Natural killer cell (primary cell): Measurements from ENCODE around the gene ADH4. TPM values are rescaled to one million over a fixed set of nuclear protein-coding genes. Genes with fewer than 3 reads are reported as not detected.
"Not testable (repeated sequence)": the region's sequence is repeated elsewhere in the genome, so short reads cannot be mapped to it uniquely, and the experiment has no call there.

Source experiments
- ATAC-seq, 3 donors: fragments of 150-1000 bp in 2 of 3; fragments of 200-7000 bp in 1 of 3; cut with Tn5 transposase; 1 replicate in 1 of 3; 2 replicates in 2 of 3; pipeline ENCODE4 v1.10.0; 2021; ENCODE audit warnings: mild to moderate bottlenecking in 2 of 3, moderate library complexity in 2 of 3
- DNase-seq, 2 donors: peaks; one replicate each; pipeline versions ENCODE4 v3.0.0 to v3.0.0-alpha.2; 2013 to 2021; ENCODE audit warnings: mixed read lengths in 1 of 2
- H3K27ac ChIP-seq: one replicate; pipeline ENCODE4 v1.5.1; 2013; ENCODE audit warnings: mild to moderate bottlenecking, low read length
- H3K27me3 ChIP-seq: one replicate; pipeline ENCODE4 v1.6.1; 2013; ENCODE audit warnings: low read length; ENCODE audit not compliant: control insufficient read depth, insufficient read depth
- H3K36me3 ChIP-seq: one replicate; pipeline ENCODE4 v1.6.1; 2013; ENCODE audit warnings: low read length; ENCODE audit not compliant: control insufficient read depth, insufficient read depth
- H3K4me1 ChIP-seq: one replicate; pipeline ENCODE4 v1.6.1; 2013; ENCODE audit warnings: low read length; ENCODE audit not compliant: control insufficient read depth, insufficient read depth
- H3K4me3 ChIP-seq: one replicate; pipeline ENCODE4 v1.5.1; 2013; ENCODE audit warnings: low read length
- H3K9me3 ChIP-seq: one replicate; pipeline ENCODE4 v1.6.1; 2013; ENCODE audit warnings: low read length; ENCODE audit not compliant: control insufficient read depth, insufficient read depth
- H3K27ac Mint-ChIP-seq, 2 donors: one replicate each; pipeline ENCODE4 v1.8.0; 2022; ENCODE audit warnings: mild to moderate bottlenecking in 2 of 2, mixed read lengths in 2 of 2, moderate library complexity in 1 of 2
- H3K27me3 Mint-ChIP-seq, 2 donors: one replicate each; pipeline ENCODE4 v1.8.0; 2022; ENCODE audit warnings: low read depth in 2 of 2, mixed read lengths in 2 of 2
- H3K36me3 Mint-ChIP-seq: one replicate; pipeline ENCODE4 v1.8.0; 2022; ENCODE audit warnings: mixed read lengths
- H3K4me1 Mint-ChIP-seq, 2 donors: one replicate each; pipeline ENCODE4 v1.8.0; 2022; ENCODE audit warnings: mixed read lengths in 2 of 2
- H3K4me3 Mint-ChIP-seq: one replicate; pipeline ENCODE4 v1.8.0; 2022; ENCODE audit warnings: mild to moderate bottlenecking, moderate library complexity, mixed read lengths
- H3K9me3 Mint-ChIP-seq, 2 donors: one replicate each; pipeline ENCODE4 v1.8.0; 2022; ENCODE audit warnings: mixed read lengths in 2 of 2
- CTCF ChIP-seq: fragments of 200-600 bp; IDR thresholded peaks from one replicate; pipeline ENCODE4 v1.8.0; 2022; ENCODE audit warnings: antibody characterized with exemption
- WGBS: methylation state at CpG from one replicate; pipeline ENCODE4 v1.1.7; 2013; ENCODE audit warnings: missing lambda C conversion rate; ENCODE audit not compliant: insufficient coverage; 5-methylcytosine and 5-hydroxymethylcytosine counted together
- intact Hi-C: fragments of 100-400 bp; cut with micrococcal nuclease; formaldehyde crosslinking; loops from one replicate; pipeline ENCODE4 v1.14.2; 2022
- total RNA-seq, 4 donors: library from RNA; stranded (reverse); fragments of 120-200 nt in 1 of 4; gene quantifications; one replicate each; pipeline versions ENCODE4 v1.2.3 to v1.2.4, GENCODE V29; 2013 to 2022

Gene ADH4
- not detected for total RNA-seq
- total RNA-seq (2013), result not detected

- Mint-ChIP-seq H3K4me1 (no peaks in the 10 kb centered on the region), H3K9me3 (no peaks in the 10 kb centered on the region), H3K27ac (no peak within 1 kb of the TSS), H3K36me3 (no peaks in the 10 kb centered on the region), H3K27me3 (peaks cover 0 to 2% of the 10 kb centered on the region in 2 donors), H3K4me3 (no peak within 1 kb of the TSS)
- no peak for ATAC-seq
- H3K27me3 ChIP-seq, result no peaks in the 10 kb centered on the region
- H3K4me1 ChIP-seq, result no peaks in the 10 kb centered on the region
- no peak for DNase-seq
- H3K27ac ChIP-seq, result no peak within 1 kb of the TSS
- H3K36me3 ChIP-seq, result no peaks in the 10 kb centered on the region
- WGBS, result 50% methylated on average over 2 of the region's 2 CpGs
- H3K4me3 ChIP-seq, result no peak within 1 kb of the TSS
- intact Hi-C loops, result no loop called here
- TF ChIP-seq CTCF, result no peak
- H3K9me3 ChIP-seq, result no peaks in the 10 kb centered on the region
Measured at GRCh38 chr4:99144070-99144469, at the start of gene ADH4. ADH4 (minus strand) TSS chr4:99144297; CDS start chr4:99144222, 75 bp downstream.

- Histone ChIP-seq H3K27ac (no peak overlapping the region), H3K4me3 (no peak overlapping the region), H3K9me3 (peaks cover 16% of the 10 kb centered on the region), H3K4me1 (no peaks in the 10 kb centered on the region), H3K36me3 (no peaks in the 10 kb centered on the region), H3K27me3 (no peaks in the 10 kb centered on the region)
- TF ChIP-seq CTCF, result no peak
- WGBS, result 79% methylated on average over 5 of the region's 5 CpGs
- Mint-ChIP-seq H3K4me3 (no peak overlapping the region), H3K9me3 (peaks cover 7% of the 10 kb centered on the region in 2 donors), H3K36me3 (peaks cover 19% of the 10 kb centered on the region), H3K4me1 (no peaks in the 10 kb centered on the region), H3K27me3 (no peaks in the 10 kb centered on the region), H3K27ac (no peak overlapping the region)
- DNase-seq (no peak), ATAC-seq (no peak)
- intact Hi-C loops, result no loop called here
Measured at GRCh38 chr4:99190336-99190735, 46.2 kb upstream of the ADH4 start.

GRCh38 chr4:99189900-99190299 is 45.8 kb upstream of the ADH4 start:
- H3K27ac Mint-ChIP-seq, H3K4me3 ChIP-seq, H3K27me3 Mint-ChIP-seq, H3K9me3 Mint-ChIP-seq, H3K4me3 Mint-ChIP-seq, intact Hi-C loops, ATAC-seq, H3K36me3 ChIP-seq, H3K27ac ChIP-seq, H3K4me1 ChIP-seq, DNase-seq, H3K4me1 Mint-ChIP-seq, H3K27me3 ChIP-seq: not testable (repeated sequence)
- H3K36me3 Mint-ChIP-seq, result peaks cover 24% of the 10 kb centered on the region
- H3K9me3 ChIP-seq, result peaks cover 16% of the 10 kb centered on the region
- WGBS, result 97% methylated on average over 3 of the region's 3 CpGs

- no peak overlapping the region for H3K27ac ChIP-seq
- no peak overlapping the region for H3K4me3 ChIP-seq
- no peak overlapping the region for H3K4me3 Mint-ChIP-seq
- H3K4me1 Mint-ChIP-seq, result no peaks in the 10 kb centered on the region
- TF ChIP-seq CTCF, result no peak
- no peaks in the 10 kb centered on the region for H3K4me1 ChIP-seq
- ATAC-seq (no peak), DNase-seq (no peak)
- no peak overlapping the region for H3K27ac Mint-ChIP-seq
- no peaks in the 10 kb centered on the region for H3K27me3 ChIP-seq
- intact Hi-C loops, result no loop called here
- peaks cover 9 to 10% of the 10 kb centered on the region in 2 donors for H3K9me3 Mint-ChIP-seq
- H3K36me3 ChIP-seq, result no peaks in the 10 kb centered on the region
- peaks cover 25% of the 10 kb centered on the region for H3K36me3 Mint-ChIP-seq
- 100% methylated on average over 1 of the region's 1 CpG for WGBS
- no peaks in the 10 kb centered on the region for H3K27me3 Mint-ChIP-seq
- peaks cover 14% of the 10 kb centered on the region for H3K9me3 ChIP-seq
Measured at GRCh38 chr4:99186029-99186428, 41.9 kb upstream of the ADH4 start.
